Stimulated activated memory B cell treated with anti-CD40 and anti-IgM and Interleukin-4, amounts not matched to agents 10 μg/mL and 1 μg/mL and 100 μg/mL, for 72 hours (primary cell): ENCODE measurements around the gene SELPLG.

ENCODE experiments used
- ATAC-seq: fragments of 150-1000 bp; cut with Tn5 transposase; 2 replicates; pipeline ENCODE4 v1.10.0; 2021
- H3K27ac Mint-ChIP-seq: one replicate; pipeline ENCODE4 v1.8.0; 2022; ENCODE audit warnings: mild to moderate bottlenecking, mixed read lengths
- H3K27me3 Mint-ChIP-seq: one replicate; pipeline ENCODE4 v1.8.0; 2022; ENCODE audit warnings: mixed read lengths
- H3K36me3 Mint-ChIP-seq: one replicate; pipeline ENCODE4 v1.8.0; 2022; ENCODE audit warnings: mixed read lengths
- H3K4me1 Mint-ChIP-seq: one replicate; pipeline ENCODE4 v1.8.0; 2022; ENCODE audit warnings: mixed read lengths
- H3K4me3 Mint-ChIP-seq: one replicate; pipeline ENCODE4 v1.8.0; 2022; ENCODE audit warnings: mild to moderate bottlenecking, moderate library complexity, mixed read lengths
- H3K9me3 Mint-ChIP-seq: one replicate; pipeline ENCODE4 v1.8.0; 2022; ENCODE audit warnings: mixed read lengths

Gene SELPLG

GRCh38 chr12:108633534-108634248, at the start of gene SELPLG:
SELPLG (minus strand) TSS chr12:108633894; CDS start chr12:108624307, 9,587 bp downstream.
- H3K36me3 Mint-ChIP-seq: peaks cover 4% of the 10 kb centered on the region
- no peaks in the 10 kb centered on the region for H3K27me3 Mint-ChIP-seq
- H3K4me3 Mint-ChIP-seq: peak within 1 kb of the TSS; percentile 77
- H3K27ac Mint-ChIP-seq: peak within 1 kb of the TSS; percentile 86
- ATAC-seq: peak; percentile 91
- no peaks in the 10 kb centered on the region for H3K9me3 Mint-ChIP-seq
- peaks cover 88% of the 10 kb centered on the region for H3K4me1 Mint-ChIP-seq

GRCh38 chr12:108681317-108681716, 47.6 kb upstream of the SELPLG start:
- peaks cover 28% of the 10 kb centered on the region for H3K36me3 Mint-ChIP-seq
- no peaks in the 10 kb centered on the region for H3K9me3 Mint-ChIP-seq
- no peaks in the 10 kb centered on the region for H3K27me3 Mint-ChIP-seq
- no peak overlapping the region for H3K4me3 Mint-ChIP-seq
- peak overlapping the region; percentile 15 for H3K27ac Mint-ChIP-seq
- no peak for ATAC-seq
- H3K4me1 Mint-ChIP-seq: peaks cover 40% of the 10 kb centered on the region

- H3K4me1 Mint-ChIP-seq: peaks cover 28% of the 10 kb centered on the region
- peaks cover 46% of the 10 kb centered on the region for H3K36me3 Mint-ChIP-seq
- no peak overlapping the region for H3K27ac Mint-ChIP-seq
- ATAC-seq: no peak
- H3K4me3 Mint-ChIP-seq: no peak overlapping the region
- H3K9me3 Mint-ChIP-seq: no peaks in the 10 kb centered on the region
- no peaks in the 10 kb centered on the region for H3K27me3 Mint-ChIP-seq
Observed at GRCh38 chr12:108679106-108679681, 45.5 kb upstream of the SELPLG start.

GRCh38 chr12:108678104-108678730, 44.5 kb upstream of the SELPLG start:
- Mint-ChIP-seq H3K4me3 (no peak overlapping the region), H3K27ac (no peak overlapping the region), H3K36me3 (peaks cover 43% of the 10 kb centered on the region), H3K4me1 (peaks cover 19% of the 10 kb centered on the region), H3K9me3 (no peaks in the 10 kb centered on the region), H3K27me3 (no peaks in the 10 kb centered on the region)
- no peak for ATAC-seq

- ATAC-seq: no peak
- peaks cover 15% of the 10 kb centered on the region for H3K4me1 Mint-ChIP-seq
Observed at GRCh38 chr12:108677381-108677780, 43.7 kb upstream of the SELPLG start.

GRCh38 chr12:108676707-108677106, 43.0 kb upstream of the SELPLG start:
- no peak for ATAC-seq
- no peaks in the 10 kb centered on the region for H3K9me3 Mint-ChIP-seq
- H3K27me3 Mint-ChIP-seq: no peaks in the 10 kb centered on the region
- no peak overlapping the region for H3K4me3 Mint-ChIP-seq
- peaks cover 46% of the 10 kb centered on the region for H3K36me3 Mint-ChIP-seq
- H3K27ac Mint-ChIP-seq: no peak overlapping the region
- peaks cover 13% of the 10 kb centered on the region for H3K4me1 Mint-ChIP-seq

More at GRCh38 chr12:108677381-108677780, 43.7 kb upstream of the SELPLG start:
- Mint-ChIP-seq H3K36me3 (peaks cover 46% of the 10 kb centered on the region), H3K9me3 (no peaks in the 10 kb centered on the region), H3K4me3 (no peak overlapping the region), H3K27ac (no peak overlapping the region), H3K27me3 (no peaks in the 10 kb centered on the region)

GRCh38 chr12:108675792-108676191, 42.1 kb upstream of the SELPLG start:
- Mint-ChIP-seq H3K27me3 (no peaks in the 10 kb centered on the region), H3K4me1 (peaks cover 10% of the 10 kb centered on the region)
- ATAC-seq: no peak

GRCh38 chr12:108672054-108672453, 38.4 kb upstream of the SELPLG start:
- peaks cover 43% of the 10 kb centered on the region for H3K36me3 Mint-ChIP-seq
- H3K27ac Mint-ChIP-seq: no peak overlapping the region
- no peaks in the 10 kb centered on the region for H3K27me3 Mint-ChIP-seq
- no peak for ATAC-seq
- H3K9me3 Mint-ChIP-seq: no peaks in the 10 kb centered on the region
- no peak overlapping the region for H3K4me3 Mint-ChIP-seq
- peaks cover 23% of the 10 kb centered on the region for H3K4me1 Mint-ChIP-seq

More at GRCh38 chr12:108675792-108676191, 42.1 kb upstream of the SELPLG start:
- Mint-ChIP-seq H3K4me3 (no peak overlapping the region), H3K27ac (no peak overlapping the region), H3K36me3 (peaks cover 52% of the 10 kb centered on the region), H3K9me3 (no peaks in the 10 kb centered on the region)

GRCh38 chr12:108671110-108671509, 37.4 kb upstream of the SELPLG start:
- Mint-ChIP-seq H3K27ac (peak overlapping the region; percentile 56), H3K4me3 (no peak overlapping the region), H3K27me3 (no peaks in the 10 kb centered on the region), H3K9me3 (no peaks in the 10 kb centered on the region), H3K4me1 (peaks cover 31% of the 10 kb centered on the region), H3K36me3 (peaks cover 35% of the 10 kb centered on the region)
- no peak for ATAC-seq

GRCh38 chr12:108670066-108670631, 36.5 kb upstream of the SELPLG start:
- Mint-ChIP-seq H3K4me1 (peaks cover 35% of the 10 kb centered on the region), H3K36me3 (peaks cover 27% of the 10 kb centered on the region), H3K27ac (peak overlapping the region; percentile 56), H3K4me3 (no peak overlapping the region), H3K9me3 (no peaks in the 10 kb centered on the region), H3K27me3 (no peaks in the 10 kb centered on the region)
- no peak for ATAC-seq

GRCh38 chr12:108668542-108668941, 34.8 kb upstream of the SELPLG start:
- Mint-ChIP-seq H3K4me1 (peaks cover 50% of the 10 kb centered on the region), H3K4me3 (no peak overlapping the region), H3K9me3 (no peaks in the 10 kb centered on the region), H3K27me3 (no peaks in the 10 kb centered on the region), H3K36me3 (peaks cover 18% of the 10 kb centered on the region), H3K27ac (no peak overlapping the region)
- ATAC-seq: no peak

GRCh38 chr12:108668063-108668462, 34.4 kb upstream of the SELPLG start:
- no peak for ATAC-seq
- Mint-ChIP-seq H3K27ac (no peak overlapping the region), H3K4me3 (no peak overlapping the region), H3K4me1 (peaks cover 55% of the 10 kb centered on the region), H3K36me3 (peaks cover 21% of the 10 kb centered on the region), H3K27me3 (no peaks in the 10 kb centered on the region), H3K9me3 (no peaks in the 10 kb centered on the region)

GRCh38 chr12:108667349-108667748, 33.7 kb upstream of the SELPLG start:
- Mint-ChIP-seq H3K36me3 (peaks cover 22% of the 10 kb centered on the region), H3K9me3 (no peaks in the 10 kb centered on the region), H3K27me3 (no peaks in the 10 kb centered on the region), H3K4me3 (no peak overlapping the region), H3K4me1 (peaks cover 60% of the 10 kb centered on the region), H3K27ac (peak overlapping the region; percentile 69)
- ATAC-seq: peak; percentile 70

GRCh38 chr12:108666401-108666881, 32.7 kb upstream of the SELPLG start:
- Mint-ChIP-seq H3K9me3 (no peaks in the 10 kb centered on the region), H3K27ac (peak overlapping the region; percentile 69), H3K4me1 (peaks cover 60% of the 10 kb centered on the region), H3K27me3 (no peaks in the 10 kb centered on the region), H3K4me3 (no peak overlapping the region), H3K36me3 (peaks cover 22% of the 10 kb centered on the region)
- ATAC-seq: no peak

GRCh38 chr12:108665608-108666202, 32.0 kb upstream of the SELPLG start:
- H3K4me1 Mint-ChIP-seq: peaks cover 55% of the 10 kb centered on the region
- H3K27me3 Mint-ChIP-seq: no peaks in the 10 kb centered on the region
- peaks cover 15% of the 10 kb centered on the region for H3K36me3 Mint-ChIP-seq
- H3K9me3 Mint-ChIP-seq: no peaks in the 10 kb centered on the region
- no peak overlapping the region for H3K4me3 Mint-ChIP-seq
- ATAC-seq: no peak
- H3K27ac Mint-ChIP-seq: peak overlapping the region; percentile 69
